Measurements from ENCODE around the gene GPR32.

- TF ChIP-seq CTCF (IDR thresholded peaks at IDR 0.05; ENCODE audit: low read depth, low read length) (no peak), POLR2A (IDR thresholded peaks at IDR 0.05; ENCODE audit: extremely low read depth, insufficient read length) (no peak), MAX (IDR thresholded peaks at IDR 0.05; ENCODE audit: low read depth, low read length) (no peak), MYC (IDR thresholded peaks at IDR 0.05; ENCODE audit: low read depth, low read length) (no peak)
These were observed 7.0 kb downstream of the GPR32 start for GRCh38 chr19:50777261-50777660.

Data from NB4 (cell line).